ENCODE measurements around the gene KBTBD12.
A peak's percentile ranks its signal among the peaks of the same experiment; 100 is the strongest.

KBTBD12 gene

DNA sequence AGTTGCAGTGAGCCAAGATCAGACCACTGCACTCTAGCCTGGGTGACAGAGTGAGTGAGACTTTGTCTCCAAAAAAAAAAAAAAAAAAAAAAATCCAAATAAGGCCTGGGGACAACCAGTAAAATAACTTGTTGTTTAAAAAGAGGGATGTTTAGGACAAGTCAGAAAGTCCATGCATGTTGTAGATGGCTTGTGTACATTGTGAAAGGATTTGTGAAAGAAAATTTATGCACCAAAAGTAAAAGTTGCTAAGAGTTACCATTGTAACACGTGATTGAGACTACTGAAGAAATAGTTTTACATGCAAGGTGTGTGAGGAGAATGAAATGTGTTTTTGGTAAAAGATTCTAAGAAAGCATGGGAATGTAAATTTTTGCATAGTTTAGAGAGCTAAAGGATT, 101.5 kb downstream of the KBTBD12 start:
- DNase-seq (ENCODE audit: low read depth), result no peak
- TF ChIP-seq, protein P1, sequence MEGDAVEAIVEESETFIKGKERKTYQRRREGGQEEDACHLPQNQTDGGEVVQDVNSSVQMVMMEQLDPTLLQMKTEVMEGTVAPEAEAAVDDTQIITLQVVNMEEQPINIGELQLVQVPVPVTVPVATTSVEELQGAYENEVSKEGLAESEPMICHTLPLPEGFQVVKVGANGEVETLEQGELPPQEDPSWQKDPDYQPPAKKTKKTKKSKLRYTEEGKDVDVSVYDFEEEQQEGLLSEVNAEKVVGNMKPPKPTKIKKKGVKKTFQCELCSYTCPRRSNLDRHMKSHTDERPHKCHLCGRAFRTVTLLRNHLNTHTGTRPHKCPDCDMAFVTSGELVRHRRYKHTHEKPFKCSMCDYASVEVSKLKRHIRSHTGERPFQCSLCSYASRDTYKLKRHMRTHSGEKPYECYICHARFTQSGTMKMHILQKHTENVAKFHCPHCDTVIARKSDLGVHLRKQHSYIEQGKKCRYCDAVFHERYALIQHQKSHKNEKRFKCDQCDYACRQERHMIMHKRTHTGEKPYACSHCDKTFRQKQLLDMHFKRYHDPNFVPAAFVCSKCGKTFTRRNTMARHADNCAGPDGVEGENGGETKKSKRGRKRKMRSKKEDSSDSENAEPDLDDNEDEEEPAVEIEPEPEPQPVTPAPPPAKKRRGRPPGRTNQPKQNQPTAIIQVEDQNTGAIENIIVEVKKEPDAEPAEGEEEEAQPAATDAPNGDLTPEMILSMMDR (IDR thresholded peaks at IDR 0.05; ENCODE audit: insufficient read depth, low read depth, low read length, missing control alignments), result no peak
- H3K4me3 ChIP-seq (ENCODE audit: low read length), result no peak overlapping the region

DNA sequence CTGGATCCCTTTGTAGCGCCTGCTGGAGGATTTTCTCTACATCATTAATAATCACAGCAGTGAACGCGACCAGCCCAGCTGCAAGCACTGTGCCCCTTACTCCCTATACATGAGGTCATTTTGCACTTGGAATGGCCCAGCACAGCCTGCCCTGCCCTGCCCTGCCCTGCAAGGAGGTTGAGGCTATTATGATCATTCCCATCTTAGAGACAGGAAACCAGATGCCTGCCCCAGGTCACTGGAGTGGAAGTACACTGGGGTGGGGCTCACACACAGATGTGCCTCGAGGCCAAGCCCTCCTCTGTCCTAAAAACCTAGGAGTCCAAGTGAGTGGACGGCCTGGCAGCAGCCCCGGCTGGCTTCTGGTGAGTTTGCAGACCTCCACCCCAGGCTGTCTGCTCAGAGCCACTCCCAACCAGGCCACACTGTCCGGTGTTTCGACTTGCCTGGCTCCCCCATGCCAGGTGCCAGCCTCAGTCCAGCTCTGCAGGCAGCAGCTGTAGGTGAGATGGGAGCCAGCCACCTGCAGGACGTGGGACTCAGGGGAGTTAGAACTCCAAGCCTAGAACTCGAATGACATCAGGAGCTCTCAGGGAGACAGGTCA, 106.8 kb downstream of the KBTBD12 start:
- no peak overlapping the region for H3K4me3 ChIP-seq (ENCODE audit: low read length)
- TF ChIP-seq, protein P1 (IDR thresholded peaks at IDR 0.05; ENCODE audit: insufficient read depth, low read depth, low read length, missing control alignments), result no peak
- no peak for DNase-seq (ENCODE audit: low read depth)

DNA sequence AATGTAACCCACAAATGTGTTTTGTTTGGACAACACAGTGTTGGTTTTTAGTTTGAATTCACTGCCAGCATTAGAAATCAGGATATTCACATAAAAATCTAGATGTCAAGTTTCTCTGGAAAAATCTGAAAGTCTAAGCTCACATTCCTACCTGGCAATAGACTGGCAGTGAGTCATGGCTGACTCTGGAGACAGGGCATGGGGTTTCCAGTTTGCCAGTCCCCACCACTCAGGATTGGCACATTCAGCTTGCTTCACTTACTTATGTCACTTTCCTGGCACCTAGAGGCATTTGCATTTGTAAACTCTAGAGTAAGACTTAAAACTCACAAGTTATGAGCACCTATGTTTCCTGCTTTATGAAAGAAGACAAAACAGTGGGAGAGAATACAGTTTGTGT, 118.1 kb downstream of the KBTBD12 start:
- DNase-seq (ENCODE audit: low read depth), result peak; percentile 87
- TF ChIP-seq, protein P1 (IDR thresholded peaks at IDR 0.05; ENCODE audit: insufficient read depth, low read depth, low read length, missing control alignments), result no peak

DNA sequence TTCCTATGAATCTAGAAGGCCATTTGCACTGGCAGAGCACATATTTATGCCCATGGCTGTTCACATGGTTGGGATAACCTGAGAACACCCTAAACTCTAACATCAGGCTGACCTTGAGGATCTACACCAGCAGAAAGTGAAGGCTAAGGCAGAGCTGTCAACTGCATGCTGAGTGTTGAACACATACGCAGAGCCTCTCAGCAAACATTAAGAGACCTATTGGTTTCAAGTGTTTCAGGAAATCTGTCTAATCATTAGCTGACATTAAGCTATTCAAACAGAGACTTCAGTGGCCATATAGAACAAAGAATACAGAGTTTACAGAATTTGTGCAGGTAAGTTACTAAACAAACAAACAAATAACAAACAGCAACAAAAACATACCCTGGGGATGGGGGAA, 121.1 kb downstream of the KBTBD12 start:
- DNase-seq (ENCODE audit: low read depth), result no peak
- no peak overlapping the region for H3K4me3 ChIP-seq (ENCODE audit: low read length)
- TF ChIP-seq, protein P1 (IDR thresholded peaks at IDR 0.05; ENCODE audit: insufficient read depth, low read depth, low read length, missing control alignments), result no peak

More for the DNA sequence above, 118.1 kb downstream of the KBTBD12 start:
- no peak overlapping the region for H3K4me3 ChIP-seq (ENCODE audit: low read length)

Data from epithelial cell of esophagus (primary cell).